HepG2 (cell line): Measurements from ENCODE around the gene CYP46A1. TPM values are rescaled to one million over a fixed set of nuclear protein-coding genes. Genes with fewer than 3 reads are reported as not detected.

Experiments used
- CCDC6 ChIP-seq: sonication (generic); formaldehyde crosslinking; IDR thresholded peaks from 2 replicates; pipeline ENCODE4 v1.8.1; 2022; ENCODE audit warnings: mild to moderate bottlenecking, missing genetic modification reagents, moderate library complexity
- CENPT ChIP-seq: sonication (generic); formaldehyde crosslinking; IDR thresholded peaks from 2 replicates; pipeline ENCODE4 v1.8.0; 2022; ENCODE audit warnings: low read depth, mild to moderate bottlenecking, moderate library complexity, missing genetic modification reagents
- DMAP1 ChIP-seq: IDR thresholded peaks from 2 replicates; pipeline ENCODE4 v1.6.1; 2016
- DNMT1 ChIP-seq: sonication (generic); formaldehyde crosslinking; IDR thresholded peaks from 2 replicates; pipeline ENCODE4 v1.5.1; 2020; ENCODE audit warnings: mild to moderate bottlenecking, missing genetic modification reagents
- FOXM1 ChIP-seq: sonication (generic); formaldehyde crosslinking; IDR thresholded peaks from 2 replicates; pipeline ENCODE4 v1.5.0; 2020; ENCODE audit warnings: missing genetic modification reagents
- MAFG ChIP-seq: sonication (generic); formaldehyde crosslinking; IDR thresholded peaks from 2 replicates; pipeline ENCODE4 v1.5.1; 2020; ENCODE audit warnings: mild to moderate bottlenecking, missing genetic modification reagents
- NAIF1 ChIP-seq: sonication (generic); formaldehyde crosslinking; IDR thresholded peaks from 2 replicates; pipeline ENCODE4 v1.5.0; 2020; ENCODE audit warnings: mild to moderate bottlenecking, missing genetic modification reagents, borderline replicate concordance
- NONO ChIP-seq, 2 experiments: fragments of 450-650 bp in 1 of 2; sonication (generic) in 1 of 2; formaldehyde crosslinking in 1 of 2; IDR thresholded peaks in 1 of 2; conservative IDR thresholded peaks in 1 of 2; 2 replicates each; pipeline versions ENCODE4 v1.6.1 to v1.8.0; 2017 to 2022; ENCODE audit warnings: mild to moderate bottlenecking in 1 of 2, missing genetic modification reagents in 1 of 2, moderate library complexity in 1 of 2
- SKI ChIP-seq: fragments of 450-650 bp; IDR thresholded peaks from one replicate; pipeline ENCODE4 v1.6.1; 2018; ENCODE audit warnings: mild to moderate bottlenecking; ENCODE audit not compliant: partially characterized antibody
- SP140L ChIP-seq: sonication (generic); formaldehyde crosslinking; IDR thresholded peaks from 2 replicates; pipeline ENCODE4 v1.4.0; 2020; ENCODE audit warnings: missing genetic modification reagents, borderline replicate concordance
- ZMAT3 ChIP-seq: sonication (generic); formaldehyde crosslinking; conservative IDR thresholded peaks from 2 replicates; pipeline ENCODE4 v1.7.0; 2021; ENCODE audit warnings: missing genetic modification reagents
- ZMYM3 ChIP-seq: sonication (generic); formaldehyde crosslinking; IDR thresholded peaks from 2 replicates; pipeline ENCODE4 v1.5.1; 2020; ENCODE audit warnings: mild to moderate bottlenecking, missing genetic modification reagents
- ZNF180 ChIP-seq: sonication (generic); formaldehyde crosslinking; IDR thresholded peaks from 2 replicates; pipeline ENCODE4 v1.4.0; 2020; ENCODE audit warnings: low read depth, missing genetic modification reagents, borderline replicate concordance
- ZSCAN21 ChIP-seq: sonication (generic); formaldehyde crosslinking; IDR thresholded peaks from 2 replicates; pipeline ENCODE4 v1.8.0; 2022; ENCODE audit warnings: mild to moderate bottlenecking, missing genetic modification reagents, moderate library complexity, borderline replicate concordance
- polyA plus RNA-seq, 8 experiments: library from polyadenylated mRNA; depleted of rRNA in 3 of 8; stranded (reverse) in 7 of 8; unstranded in 1 of 8; fragments of >200 nt; fragmentation: Illumina TruSeq in 4 of 8; extraction: Trizol in 4 of 8; gene quantifications; 2 replicates each; pipeline versions ENCODE4 v1.2.1 to v1.2.3, GENCODE V29; 2011 to 2016; ENCODE audit warnings: low read depth in 4 of 8, missing spikeins in 1 of 8, mixed read lengths in 1 of 8; ENCODE audit not compliant: insufficient read depth in 1 of 8
- total RNA-seq, 5 experiments: library from RNA; depleted of rRNA; stranded (reverse); fragments of >200 nt; fragmentation: Illumina TruSeq; extraction: Trizol; gene quantifications; 2 replicates each; pipeline ENCODE4 v1.2.3, GENCODE V29; 2016; ENCODE audit warnings: low read depth in 1 of 5
- TF ChIP-seq, protein P1 (sequence below): sonication (generic); formaldehyde crosslinking; conservative IDR thresholded peaks from 2 replicates; pipeline ENCODE4 v1.4.0; 2020; ENCODE audit warnings: missing genetic modification reagents
- TF ChIP-seq, protein P2 (sequence below): IDR thresholded peaks from 2 replicates; pipeline ENCODE4 v1.6.1; 2016; ENCODE audit warnings: missing compliant biosample characterization, missing genetic modification reagents, borderline replicate concordance
- TF ChIP-seq, protein P3 (sequence below): sonication (generic); formaldehyde crosslinking; conservative IDR thresholded peaks from 2 replicates; pipeline ENCODE4 v1.8.0; 2022; ENCODE audit warnings: low read depth, missing genetic modification reagents
- TF ChIP-seq, protein P4 (sequence below): sonication (generic); formaldehyde crosslinking; IDR thresholded peaks from 2 replicates; pipeline ENCODE4 v1.5.0; 2020; ENCODE audit warnings: mild to moderate bottlenecking, missing genetic modification reagents, borderline replicate concordance

Gene CYP46A1
- total and polyA plus RNA-seq, 2 of the 13 experiments (the other 11 are each of a cell fraction or from before 2014, with no cell fraction given) = not detected

DNA sequence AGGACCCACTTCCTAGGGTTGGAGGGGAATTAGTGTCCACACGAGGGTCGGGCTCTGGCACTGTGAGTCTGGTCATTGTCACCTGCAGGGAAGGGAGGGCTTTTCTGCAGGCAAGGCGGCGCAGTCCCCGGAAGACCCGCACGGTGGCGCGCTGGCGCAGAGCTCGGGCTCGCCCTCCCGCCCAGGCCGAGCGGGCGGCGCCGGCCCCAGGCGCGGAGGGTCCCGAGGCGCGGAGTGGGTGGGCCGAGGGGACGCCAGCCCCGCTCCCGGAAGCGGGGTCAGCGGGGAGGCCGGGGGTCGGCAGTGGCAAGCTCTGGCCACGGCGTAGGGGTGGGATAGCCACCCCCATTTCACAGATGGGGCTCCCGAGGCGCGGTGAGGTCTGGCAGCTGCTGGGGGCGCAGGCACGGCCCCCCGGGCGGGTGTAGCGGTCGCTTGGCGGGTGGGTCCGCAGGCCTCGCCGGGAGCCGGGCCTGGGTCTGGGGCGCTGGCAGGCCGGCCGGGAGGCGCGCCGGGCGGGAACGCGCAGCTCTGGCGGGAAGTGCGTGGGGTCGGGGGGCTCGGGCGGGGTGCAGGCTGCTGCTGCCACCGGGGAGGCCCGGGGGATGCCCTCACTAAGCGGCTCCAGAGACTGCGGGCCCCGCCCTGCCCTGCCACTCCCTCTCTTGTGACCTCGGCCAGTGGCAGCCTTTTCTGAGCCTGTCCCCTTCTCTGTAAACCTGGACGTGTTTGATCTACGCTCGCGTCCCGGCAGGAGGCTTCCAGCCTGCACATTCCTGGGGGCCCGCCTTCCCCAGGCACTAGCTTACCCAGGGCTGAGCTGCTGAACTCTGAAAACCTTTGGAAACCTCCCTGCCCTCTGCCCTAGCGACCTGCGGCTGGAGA is 46.1 kb downstream of the CYP46A1 start (continued):
- TF ChIP-seq ZMAT3 (CRISPR knock-in tag) (no peak), ZSCAN21 (CRISPR knock-in tag) (no peak), CCDC6 (CRISPR knock-in tag) (peak; percentile 79), DMAP1 (no peak), FOXM1 (no peak), NONO (IDR thresholded peaks at IDR 0.05) (no peak), NONO (CRISPR knock-in tag; conservative IDR thresholded peaks at IDR 0.05) (peak; percentile 70; the same call in 1 of the 2 replicates), SKI (peak; percentile 63), ZNF180 (no peak), ZMYM3 (CRISPR knock-in tag) (peak; percentile 48; the same call in 1 of the 2 replicates), CENPT (CRISPR knock-in tag) (0 out of 2 replicates have a peak, but pooled peaks have one; percentile 28), SP140L (no peak), NAIF1 (no peak), MAFG (CRISPR knock-in tag) (no peak), DNMT1 (CRISPR knock-in tag) (0 out of 2 replicates have a peak, but pooled peaks have one; percentile 26)
- TF ChIP-seq, protein P1, sequence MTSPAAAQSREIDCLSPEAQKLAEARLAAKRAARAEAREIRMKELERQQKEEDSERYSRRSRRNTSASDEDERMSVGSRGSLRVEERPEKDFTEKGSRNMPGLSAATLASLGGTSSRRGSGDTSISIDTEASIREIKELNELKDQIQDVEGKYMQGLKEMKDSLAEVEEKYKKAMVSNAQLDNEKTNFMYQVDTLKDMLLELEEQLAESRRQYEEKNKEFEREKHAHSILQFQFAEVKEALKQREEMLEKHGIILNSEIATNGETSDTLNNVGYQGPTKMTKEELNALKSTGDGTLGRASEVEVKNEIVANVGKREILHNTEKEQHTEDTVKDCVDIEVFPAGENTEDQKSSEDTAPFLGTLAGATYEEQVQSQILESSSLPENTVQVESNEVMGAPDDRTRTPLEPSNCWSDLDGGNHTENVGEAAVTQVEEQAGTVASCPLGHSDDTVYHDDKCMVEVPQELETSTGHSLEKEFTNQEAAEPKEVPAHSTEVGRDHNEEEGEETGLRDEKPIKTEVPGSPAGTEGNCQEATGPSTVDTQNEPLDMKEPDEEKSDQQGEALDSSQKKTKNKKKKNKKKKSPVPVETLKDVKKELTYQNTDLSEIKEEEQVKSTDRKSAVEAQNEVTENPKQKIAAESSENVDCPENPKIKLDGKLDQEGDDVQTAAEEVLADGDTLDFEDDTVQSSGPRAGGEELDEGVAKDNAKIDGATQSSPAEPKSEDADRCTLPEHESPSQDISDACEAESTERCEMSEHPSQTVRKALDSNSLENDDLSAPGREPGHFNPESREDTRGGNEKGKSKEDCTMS (CRISPR knock-in tag) = no peak
- TF ChIP-seq, protein P2, sequence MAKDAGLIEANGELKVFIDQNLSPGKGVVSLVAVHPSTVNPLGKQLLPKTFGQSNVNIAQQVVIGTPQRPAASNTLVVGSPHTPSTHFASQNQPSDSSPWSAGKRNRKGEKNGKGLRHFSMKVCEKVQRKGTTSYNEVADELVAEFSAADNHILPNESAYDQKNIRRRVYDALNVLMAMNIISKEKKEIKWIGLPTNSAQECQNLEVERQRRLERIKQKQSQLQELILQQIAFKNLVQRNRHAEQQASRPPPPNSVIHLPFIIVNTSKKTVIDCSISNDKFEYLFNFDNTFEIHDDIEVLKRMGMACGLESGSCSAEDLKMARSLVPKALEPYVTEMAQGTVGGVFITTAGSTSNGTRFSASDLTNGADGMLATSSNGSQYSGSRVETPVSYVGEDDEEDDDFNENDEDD (CRISPR knock-in tag) = peak; percentile 26; the same call in 1 of the 2 replicates
- TF ChIP-seq, protein P3, sequence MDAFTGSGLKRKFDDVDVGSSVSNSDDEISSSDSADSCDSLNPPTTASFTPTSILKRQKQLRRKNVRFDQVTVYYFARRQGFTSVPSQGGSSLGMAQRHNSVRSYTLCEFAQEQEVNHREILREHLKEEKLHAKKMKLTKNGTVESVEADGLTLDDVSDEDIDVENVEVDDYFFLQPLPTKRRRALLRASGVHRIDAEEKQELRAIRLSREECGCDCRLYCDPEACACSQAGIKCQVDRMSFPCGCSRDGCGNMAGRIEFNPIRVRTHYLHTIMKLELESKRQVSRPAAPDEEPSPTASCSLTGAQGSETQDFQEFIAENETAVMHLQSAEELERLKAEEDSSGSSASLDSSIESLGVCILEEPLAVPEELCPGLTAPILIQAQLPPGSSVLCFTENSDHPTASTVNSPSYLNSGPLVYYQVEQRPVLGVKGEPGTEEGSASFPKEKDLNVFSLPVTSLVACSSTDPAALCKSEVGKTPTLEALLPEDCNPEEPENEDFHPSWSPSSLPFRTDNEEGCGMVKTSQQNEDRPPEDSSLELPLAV (CRISPR knock-in tag) = no peak
- TF ChIP-seq, protein P4, sequence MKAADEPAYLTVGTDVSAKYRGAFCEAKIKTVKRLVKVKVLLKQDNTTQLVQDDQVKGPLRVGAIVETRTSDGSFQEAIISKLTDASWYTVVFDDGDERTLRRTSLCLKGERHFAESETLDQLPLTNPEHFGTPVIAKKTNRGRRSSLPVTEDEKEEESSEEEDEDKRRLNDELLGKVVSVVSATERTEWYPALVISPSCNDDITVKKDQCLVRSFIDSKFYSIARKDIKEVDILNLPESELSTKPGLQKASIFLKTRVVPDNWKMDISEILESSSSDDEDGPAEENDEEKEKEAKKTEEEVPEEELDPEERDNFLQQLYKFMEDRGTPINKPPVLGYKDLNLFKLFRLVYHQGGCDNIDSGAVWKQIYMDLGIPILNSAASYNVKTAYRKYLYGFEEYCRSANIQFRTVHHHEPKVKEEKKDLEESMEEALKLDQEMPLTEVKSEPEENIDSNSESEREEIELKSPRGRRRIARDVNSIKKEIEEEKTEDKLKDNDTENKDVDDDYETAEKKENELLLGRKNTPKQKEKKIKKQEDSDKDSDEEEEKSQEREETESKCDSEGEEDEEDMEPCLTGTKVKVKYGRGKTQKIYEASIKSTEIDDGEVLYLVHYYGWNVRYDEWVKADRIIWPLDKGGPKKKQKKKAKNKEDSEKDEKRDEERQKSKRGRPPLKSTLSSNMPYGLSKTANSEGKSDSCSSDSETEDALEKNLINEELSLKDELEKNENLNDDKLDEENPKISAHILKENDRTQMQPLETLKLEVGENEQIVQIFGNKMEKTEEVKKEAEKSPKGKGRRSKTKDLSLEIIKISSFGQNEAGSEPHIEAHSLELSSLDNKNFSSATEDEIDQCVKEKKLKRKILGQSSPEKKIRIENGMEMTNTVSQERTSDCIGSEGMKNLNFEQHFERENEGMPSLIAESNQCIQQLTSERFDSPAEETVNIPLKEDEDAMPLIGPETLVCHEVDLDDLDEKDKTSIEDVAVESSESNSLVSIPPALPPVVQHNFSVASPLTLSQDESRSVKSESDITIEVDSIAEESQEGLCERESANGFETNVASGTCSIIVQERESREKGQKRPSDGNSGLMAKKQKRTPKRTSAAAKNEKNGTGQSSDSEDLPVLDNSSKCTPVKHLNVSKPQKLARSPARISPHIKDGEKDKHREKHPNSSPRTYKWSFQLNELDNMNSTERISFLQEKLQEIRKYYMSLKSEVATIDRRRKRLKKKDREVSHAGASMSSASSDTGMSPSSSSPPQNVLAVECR (CRISPR knock-in tag) = peak; percentile 40; the same call in 1 of the 2 replicates
